ENCODE measurements around the gene PEPD.
A peak's percentile ranks its signal among the peaks of the same experiment; 100 is the strongest.

- TF ChIP-seq CTCF (IDR thresholded peaks at IDR 0.05; ENCODE audit: low read length) (peak; percentile 18; the same call in 1 of the 2 replicates), EZH2phosphoT487 (IDR thresholded peaks at IDR 0.05; ENCODE audit: low read length) (no peak), EZH2 (optimal IDR thresholded peaks at IDR 0.05; ENCODE audit: low read depth, low read length) (no peak)
Measured at GRCh38 chr19:33374236-33374714, 147.3 kb downstream of the PEPD start.
